GM23338 (cell line): ENCODE results near the gene IDH1.

Experiments
- CREB1 ChIP-seq: fragments of 250-450 bp; sonication (Bioruptor Pico); IDR thresholded peaks from 2 replicates; pipeline ENCODE4 v1.5.0; 2020; ENCODE audit warnings: low read depth, mild to moderate bottlenecking, moderate library complexity
- CTCF ChIP-seq, 2 experiments: fragments of 200-600 bp in 1 of 2; sonication (generic) in 1 of 2; conservative IDR thresholded peaks; 2 replicates each; pipeline versions ENCODE4 v1.5.1 to v1.6.1; 2016 to 2017; ENCODE audit warnings: antibody characterized with exemption in 2 of 2, low read depth in 2 of 2, mild to moderate bottlenecking in 2 of 2, moderate library complexity in 1 of 2
- ETS1 ChIP-seq: IDR thresholded peaks from 2 replicates; pipeline ENCODE4 v1.6.1; 2016; ENCODE audit warnings: antibody characterized with exemption
- EZH2 ChIP-seq: fragments of 200-600 bp; sonication (generic); IDR thresholded peaks from one replicate; pipeline ENCODE4 v1.8.0; 2017; ENCODE audit warnings: antibody characterized with exemption, mild to moderate bottlenecking, low read depth; ENCODE audit not compliant: unreplicated experiment
- EZH2phosphoT487 ChIP-seq: fragments of 200-600 bp; sonication (generic); IDR thresholded peaks from one replicate; pipeline ENCODE4 v1.8.1; 2018; ENCODE audit warnings: antibody characterized with exemption; ENCODE audit not compliant: unreplicated experiment
- JUNB ChIP-seq: IDR thresholded peaks from one replicate; pipeline ENCODE4 v1.6.1; 2016; ENCODE audit warnings: antibody characterized with exemption; ENCODE audit not compliant: unreplicated experiment
- NANOG ChIP-seq: IDR thresholded peaks from 2 replicates; pipeline ENCODE4 v1.6.1; 2016; ENCODE audit warnings: antibody characterized with exemption, borderline replicate concordance
- POLR2AphosphoS5 ChIP-seq: IDR thresholded peaks from 2 replicates; pipeline ENCODE4 v1.6.1; 2016; ENCODE audit warnings: antibody characterized with exemption, low read depth
- REST ChIP-seq: IDR thresholded peaks from one replicate; pipeline ENCODE4 v1.6.1; 2018; ENCODE audit warnings: antibody characterized with exemption; ENCODE audit not compliant: unreplicated experiment
- ZNF331 ChIP-seq: fragments of 250-450 bp; sonication (Bioruptor Pico); IDR thresholded peaks from 2 replicates; pipeline ENCODE4 v1.5.0; 2020; ENCODE audit warnings: low read depth, mild to moderate bottlenecking, moderate library complexity
- ZNF462 ChIP-seq: fragments of 250-450 bp; sonication (Bioruptor Pico); IDR thresholded peaks from 2 replicates; pipeline ENCODE4 v1.5.0; 2020; ENCODE audit warnings: mild to moderate bottlenecking, moderate library complexity

- TF ChIP-seq CTCF (conservative IDR thresholded peaks at IDR 0.05; ENCODE audit: low read depth in 2 of 2), result no peak
- no peak for TF ChIP-seq ETS1
- no peak for TF ChIP-seq EZH2
- no peak for TF ChIP-seq REST
- TF ChIP-seq POLR2AphosphoS5, result no peak
- no peak for TF ChIP-seq ZNF462 (CRISPR knock-in tag)
- TF ChIP-seq JUNB, result no peak
- no peak for TF ChIP-seq EZH2phosphoT487
- TF ChIP-seq CREB1 (CRISPR knock-in tag), result no peak
- TF ChIP-seq ZNF331 (CRISPR knock-in tag), result no peak
- no peak for TF ChIP-seq NANOG
Observed at GRCh38 chr2:208208335-208209085, 46.4 kb downstream of the IDH1 start.
